HepG2 (cell line): ENCODE measurements around the gene STX2. TPM values are rescaled to one million over a fixed set of nuclear protein-coding genes. Genes with fewer than 3 reads are reported as not detected.

Experiments
- ATAC-seq: fragments of 200-7000 bp; cut with Tn5 transposase; 3 replicates; pipeline ENCODE4 v1.9.1; 2020; ENCODE audit warnings: mild to moderate bottlenecking, moderate library complexity
- BruUV-seq: library from RNA; stranded (reverse); fragments of 400-500 nt; replicated peaks from 2 replicates; lab custom pipeline; 2021; lab: Mats Ljungman, UMichigan
- CTCF ChIA-PET: fragments of 300-600 bp; formaldehyde crosslinking; extraction: SDS; loops from one replicate; lab custom pipeline; 2021; ENCODE audit warnings: low total read pairs, inconsistent platforms, low intra/inter-chr PET ratio; lab: Yijun Ruan, JAX
- POLR2A ChIA-PET: fragments of 350-600 bp; sonication (Branson Sonifier 250); formaldehyde crosslinking; loops from one replicate; lab custom pipeline; 2020; ENCODE audit warnings: antibody characterized with exemption, inconsistent platforms; lab: Yijun Ruan, JAX
- DNase-seq: peaks from one replicate; pipeline ENCODE4 v3.0.0-alpha.2; 2015; ENCODE audit warnings: low spot score
- FAIRE-seq: peaks from 3 replicates; lab custom pipeline; 2011; peaks lifted over from hg19 to GRCh38; lab: Jason Lieb, UNC
- H2AFZ ChIP-seq: one replicate; pipeline ENCODE4 v1.6.1; 2011; ENCODE audit warnings: low read length, inconsistent platforms
- H3K27ac ChIP-seq: fragments of 300-600 bp; 3 replicates; pipeline ENCODE4 v1.8.0; 2011; ENCODE audit warnings: mixed run types, mild to moderate bottlenecking, mixed read lengths, low read length, inconsistent platforms; ENCODE audit not compliant: insufficient read depth; ENCODE audit errors: extremely low read length
- H3K27me3 ChIP-seq, 2 experiments: fragments of 200-600 bp in 1 of 2; 2 replicates in 1 of 2; 3 replicates in 1 of 2; pipeline versions ENCODE4 v1.6.0 to v1.8.0; 2011; ENCODE audit warnings: low read length in 2 of 2, mild to moderate bottlenecking in 2 of 2, moderate library complexity in 2 of 2, inconsistent platforms in 1 of 2; ENCODE audit not compliant: insufficient read depth in 2 of 2, control insufficient read depth in 1 of 2
- H3K36me3 ChIP-seq, 2 experiments: fragments of 200-600 bp in 1 of 2; replicated peaks in 1 of 2; 2 replicates in 1 of 2; 3 replicates in 1 of 2; pipeline versions ENCODE4 v1.5.1 to v1.8.0; 2011; ENCODE audit warnings: low read length in 2 of 2, inconsistent platforms in 1 of 2; ENCODE audit not compliant: insufficient read depth in 2 of 2, control insufficient read depth in 1 of 2
- H3K4me1 ChIP-seq: 2 replicates; pipeline ENCODE4 v1.5.1; 2012; ENCODE audit warnings: low read length, inconsistent platforms; ENCODE audit not compliant: insufficient read depth
- H3K4me2 ChIP-seq: 2 replicates; pipeline ENCODE4 v1.6.0; 2011; ENCODE audit warnings: low read depth, low read length, inconsistent platforms
- H3K4me3 ChIP-seq, 3 experiments: fragments of 200-600 bp in 1 of 3; sonication (generic), shearing (Covaris generic) in 1 of 3; replicated peaks in 1 of 3; 2 replicates each; pipeline ENCODE4 v1.5.1; 2011 to 2016; ENCODE audit warnings: low read length in 3 of 3, inconsistent platforms in 2 of 3, low read depth in 2 of 3, mild to moderate bottlenecking in 2 of 3, control low read depth in 1 of 3, mixed read lengths in 1 of 3; ENCODE audit not compliant: insufficient read depth in 1 of 3
- H3K79me2 ChIP-seq: one replicate; pipeline ENCODE4 v1.6.1; 2011; ENCODE audit warnings: low read length, inconsistent platforms; ENCODE audit not compliant: insufficient read depth
- H3K9ac ChIP-seq: 2 replicates; pipeline ENCODE4 v1.6.0; 2011; ENCODE audit warnings: mild to moderate bottlenecking, low read depth, low read length, inconsistent platforms; ENCODE audit not compliant: insufficient read depth
- H3K9me3 ChIP-seq: 2 replicates; pipeline ENCODE4 v1.5.1; 2012; ENCODE audit warnings: mild to moderate bottlenecking, low read length
- H4K20me1 ChIP-seq: 2 replicates; pipeline ENCODE4 v1.6.0; 2011; ENCODE audit warnings: inconsistent platforms, mild to moderate bottlenecking, low read length, moderate library complexity; ENCODE audit not compliant: insufficient read depth
- ATRX ChIP-seq: sonication (generic); formaldehyde crosslinking; IDR thresholded peaks from 2 replicates; pipeline ENCODE4 v1.4.0; 2020; ENCODE audit warnings: missing genetic modification reagents, borderline replicate concordance
- ELF3 ChIP-seq: IDR thresholded peaks from 2 replicates; pipeline ENCODE4 v1.6.1; 2016; ENCODE audit warnings: missing genetic modification reagents, missing compliant biosample characterization
- NCOA2 ChIP-seq: sonication (generic); formaldehyde crosslinking; IDR thresholded peaks from 2 replicates; pipeline ENCODE4 v1.8.0; 2022; ENCODE audit warnings: inconsistent platforms
- SNAPC2 ChIP-seq: sonication (generic); formaldehyde crosslinking; IDR thresholded peaks from 2 replicates; pipeline ENCODE4 v1.8.1; 2022; ENCODE audit warnings: mild to moderate bottlenecking, missing genetic modification reagents
- TBP ChIP-seq: sonication (generic); formaldehyde crosslinking; IDR thresholded peaks from 2 replicates; pipeline ENCODE4 v1.5.0; 2020; ENCODE audit warnings: missing genetic modification reagents
- ZNF224 ChIP-seq: sonication (generic); formaldehyde crosslinking; IDR thresholded peaks from 2 replicates; pipeline ENCODE4 v1.5.0; 2020; ENCODE audit warnings: mild to moderate bottlenecking, missing genetic modification reagents
- WGBS: methylation state at CpG from one replicate; pipeline ENCODE4 v1.1.6; 2017; ENCODE audit warnings: low lambda C conversion rate; 5-methylcytosine and 5-hydroxymethylcytosine counted together
- in situ Hi-C: cut with HindIII; loops from 2 replicates; pipeline ENCODE4 v1.10.0; 2017; ENCODE audit warnings: low pct_unique_long_range_greater_than_20kb; ENCODE audit not compliant: extremely low pct_ligation_motif_present
- intact Hi-C: fragments of 100-400 bp; cut with micrococcal nuclease; formaldehyde crosslinking; loops from one replicate; pipeline ENCODE4 v1.10.0; 2022; ENCODE audit not compliant: unreplicated experiment
- polyA plus RNA-seq, 8 experiments: library from polyadenylated mRNA; depleted of rRNA in 3 of 8; stranded (reverse) in 7 of 8; unstranded in 1 of 8; fragments of >200 nt; fragmentation: Illumina TruSeq in 4 of 8; extraction: Trizol in 4 of 8; gene quantifications; 2 replicates each; pipeline versions ENCODE4 v1.2.1 to v1.2.3, GENCODE V29; 2011 to 2016; ENCODE audit warnings: low read depth in 4 of 8, missing spikeins in 1 of 8, mixed read lengths in 1 of 8; ENCODE audit not compliant: insufficient read depth in 1 of 8
- total RNA-seq, 5 experiments: library from RNA; depleted of rRNA; stranded (reverse); fragments of >200 nt; fragmentation: Illumina TruSeq; extraction: Trizol; gene quantifications; 2 replicates each; pipeline ENCODE4 v1.2.3, GENCODE V29; 2016; ENCODE audit warnings: low read depth in 1 of 5
- TF ChIP-seq, protein P1 (sequence below): sonication (generic); formaldehyde crosslinking; IDR thresholded peaks from 2 replicates; pipeline ENCODE4 v1.4.0; 2020; ENCODE audit warnings: missing genetic modification reagents
- TF ChIP-seq, protein P2 (sequence below): sonication (generic); formaldehyde crosslinking; IDR thresholded peaks from 2 replicates; pipeline ENCODE4 v1.5.0; 2020; ENCODE audit warnings: mild to moderate bottlenecking, missing genetic modification reagents
- TF ChIP-seq, protein P3 (sequence below): sonication (generic); formaldehyde crosslinking; IDR thresholded peaks from 2 replicates; pipeline ENCODE4 v1.5.0; 2020; ENCODE audit warnings: missing genetic modification reagents
- TF ChIP-seq, protein P4 (sequence below): IDR thresholded peaks from 2 replicates; pipeline ENCODE4 v1.6.1; 2016; ENCODE audit warnings: mild to moderate bottlenecking, missing biosample characterization, missing genetic modification reagents
- TF ChIP-seq, protein P5 (sequence below): sonication (generic); formaldehyde crosslinking; IDR thresholded peaks from 2 replicates; pipeline ENCODE4 v1.8.1; 2023; ENCODE audit warnings: mild to moderate bottlenecking, missing genetic modification reagents, borderline replicate concordance
- TF ChIP-seq, protein P6 (sequence below): sonication (generic); formaldehyde crosslinking; conservative IDR thresholded peaks from 2 replicates; pipeline ENCODE4 v1.4.0; 2020; ENCODE audit warnings: mild to moderate bottlenecking, missing genetic modification reagents, moderate library complexity
- TF ChIP-seq, protein P7 (sequence below): sonication (generic); formaldehyde crosslinking; IDR thresholded peaks from 2 replicates; pipeline ENCODE4 v1.5.0; 2020; ENCODE audit warnings: missing genetic modification reagents

Gene STX2
- total and polyA plus RNA-seq, 2 of the 13 experiments (the other 11 are each of a cell fraction or from before 2014, with no cell fraction given), result 13.4 to 25.1 TPM

DNA sequence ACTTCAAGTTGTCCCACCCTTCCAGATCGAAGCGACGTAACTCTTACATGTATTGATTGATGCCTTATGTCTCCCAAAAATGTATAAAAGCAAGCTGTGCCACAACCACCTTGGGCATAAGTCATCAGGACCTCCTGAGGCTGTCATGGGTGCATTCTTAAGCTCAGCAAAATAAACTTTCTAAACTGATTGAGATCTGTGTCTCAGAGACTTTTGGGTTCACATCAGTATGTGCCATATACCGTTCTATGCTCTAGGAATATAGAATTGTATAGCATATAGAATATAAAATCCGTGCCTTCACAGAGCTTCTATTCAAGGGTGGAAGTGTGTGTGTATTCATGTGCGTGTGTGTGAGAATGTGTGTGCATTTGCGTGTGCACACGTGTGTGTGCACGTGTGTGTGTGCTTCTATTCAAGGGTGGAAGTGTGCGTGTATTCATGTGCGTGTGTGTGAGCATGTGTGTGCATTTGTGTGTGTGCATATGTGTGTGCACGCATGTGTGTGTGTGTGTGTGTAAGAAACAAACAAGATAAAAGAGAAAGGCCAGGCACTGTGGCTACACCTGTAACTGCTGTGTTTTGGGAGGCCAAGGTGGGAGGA lies 11.5 kb upstream of the STX2 start:
- Histone ChIP-seq H3K27ac (peak overlapping the region; percentile 61), H3K27me3 (no peaks in the 10 kb centered on the region)
- FAIRE-seq, result no peak
- TF ChIP-seq, protein P1, sequence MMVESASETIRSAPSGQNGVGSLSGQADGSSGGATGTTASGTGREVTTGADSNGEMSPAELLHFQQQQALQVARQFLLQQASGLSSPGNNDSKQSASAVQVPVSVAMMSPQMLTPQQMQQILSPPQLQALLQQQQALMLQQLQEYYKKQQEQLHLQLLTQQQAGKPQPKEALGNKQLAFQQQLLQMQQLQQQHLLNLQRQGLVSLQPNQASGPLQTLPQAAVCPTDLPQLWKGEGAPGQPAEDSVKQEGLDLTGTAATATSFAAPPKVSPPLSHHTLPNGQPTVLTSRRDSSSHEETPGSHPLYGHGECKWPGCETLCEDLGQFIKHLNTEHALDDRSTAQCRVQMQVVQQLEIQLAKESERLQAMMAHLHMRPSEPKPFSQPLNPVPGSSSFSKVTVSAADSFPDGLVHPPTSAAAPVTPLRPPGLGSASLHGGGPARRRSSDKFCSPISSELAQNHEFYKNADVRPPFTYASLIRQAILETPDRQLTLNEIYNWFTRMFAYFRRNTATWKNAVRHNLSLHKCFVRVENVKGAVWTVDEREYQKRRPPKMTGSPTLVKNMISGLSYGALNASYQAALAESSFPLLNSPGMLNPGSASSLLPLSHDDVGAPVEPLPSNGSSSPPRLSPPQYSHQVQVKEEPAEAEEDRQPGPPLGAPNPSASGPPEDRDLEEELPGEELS (CRISPR knock-in tag), result no peak
- TF ChIP-seq ELF3 (CRISPR knock-in tag) (no peak), ATRX (CRISPR knock-in tag) (no peak), NCOA2 (CRISPR knock-in tag) (no peak), SNAPC2 (CRISPR knock-in tag) (peak; percentile 92; the same call in 1 of the 2 replicates), TBP (no peak), ZNF224 (CRISPR knock-in tag) (no peak)
- TF ChIP-seq, protein P2, sequence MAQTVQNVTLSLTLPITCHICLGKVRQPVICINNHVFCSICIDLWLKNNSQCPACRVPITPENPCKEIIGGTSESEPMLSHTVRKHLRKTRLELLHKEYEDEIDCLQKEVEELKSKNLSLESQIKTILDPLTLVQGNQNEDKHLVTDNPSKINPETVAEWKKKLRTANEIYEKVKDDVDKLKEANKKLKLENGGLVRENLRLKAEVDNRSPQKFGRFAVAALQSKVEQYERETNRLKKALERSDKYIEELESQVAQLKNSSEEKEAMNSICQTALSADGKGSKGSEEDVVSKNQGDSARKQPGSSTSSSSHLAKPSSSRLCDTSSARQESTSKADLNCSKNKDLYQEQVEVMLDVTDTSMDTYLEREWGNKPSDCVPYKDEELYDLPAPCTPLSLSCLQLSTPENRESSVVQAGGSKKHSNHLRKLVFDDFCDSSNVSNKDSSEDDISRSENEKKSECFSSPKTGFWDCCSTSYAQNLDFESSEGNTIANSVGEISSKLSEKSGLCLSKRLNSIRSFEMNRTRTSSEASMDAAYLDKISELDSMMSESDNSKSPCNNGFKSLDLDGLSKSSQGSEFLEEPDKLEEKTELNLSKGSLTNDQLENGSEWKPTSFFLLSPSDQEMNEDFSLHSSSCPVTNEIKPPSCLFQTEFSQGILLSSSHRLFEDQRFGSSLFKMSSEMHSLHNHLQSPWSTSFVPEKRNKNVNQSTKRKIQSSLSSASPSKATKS (CRISPR knock-in tag), result no peak
- TF ChIP-seq, protein P3, sequence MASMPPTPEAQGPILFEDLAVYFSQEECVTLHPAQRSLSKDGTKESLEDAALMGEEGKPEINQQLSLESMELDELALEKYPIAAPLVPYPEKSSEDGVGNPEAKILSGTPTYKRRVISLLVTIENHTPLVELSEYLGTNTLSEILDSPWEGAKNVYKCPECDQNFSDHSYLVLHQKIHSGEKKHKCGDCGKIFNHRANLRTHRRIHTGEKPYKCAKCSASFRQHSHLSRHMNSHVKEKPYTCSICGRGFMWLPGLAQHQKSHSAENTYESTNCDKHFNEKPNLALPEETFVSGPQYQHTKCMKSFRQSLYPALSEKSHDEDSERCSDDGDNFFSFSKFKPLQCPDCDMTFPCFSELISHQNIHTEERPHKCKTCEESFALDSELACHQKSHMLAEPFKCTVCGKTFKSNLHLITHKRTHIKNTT (CRISPR knock-in tag), result no peak
- TF ChIP-seq, protein P4, sequence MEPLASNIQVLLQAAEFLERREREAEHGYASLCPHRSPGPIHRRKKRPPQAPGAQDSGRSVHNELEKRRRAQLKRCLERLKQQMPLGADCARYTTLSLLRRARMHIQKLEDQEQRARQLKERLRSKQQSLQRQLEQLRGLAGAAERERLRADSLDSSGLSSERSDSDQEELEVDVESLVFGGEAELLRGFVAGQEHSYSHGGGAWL (CRISPR knock-in tag), result no peak
- TF ChIP-seq, protein P5, sequence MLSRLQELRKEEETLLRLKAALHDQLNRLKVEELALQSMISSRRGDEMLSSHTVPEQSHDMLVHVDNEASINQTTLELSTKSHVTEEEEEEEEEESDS, result 0 out of 2 replicates have a peak, but pooled peaks have one; percentile 46
- TF ChIP-seq, protein P6, sequence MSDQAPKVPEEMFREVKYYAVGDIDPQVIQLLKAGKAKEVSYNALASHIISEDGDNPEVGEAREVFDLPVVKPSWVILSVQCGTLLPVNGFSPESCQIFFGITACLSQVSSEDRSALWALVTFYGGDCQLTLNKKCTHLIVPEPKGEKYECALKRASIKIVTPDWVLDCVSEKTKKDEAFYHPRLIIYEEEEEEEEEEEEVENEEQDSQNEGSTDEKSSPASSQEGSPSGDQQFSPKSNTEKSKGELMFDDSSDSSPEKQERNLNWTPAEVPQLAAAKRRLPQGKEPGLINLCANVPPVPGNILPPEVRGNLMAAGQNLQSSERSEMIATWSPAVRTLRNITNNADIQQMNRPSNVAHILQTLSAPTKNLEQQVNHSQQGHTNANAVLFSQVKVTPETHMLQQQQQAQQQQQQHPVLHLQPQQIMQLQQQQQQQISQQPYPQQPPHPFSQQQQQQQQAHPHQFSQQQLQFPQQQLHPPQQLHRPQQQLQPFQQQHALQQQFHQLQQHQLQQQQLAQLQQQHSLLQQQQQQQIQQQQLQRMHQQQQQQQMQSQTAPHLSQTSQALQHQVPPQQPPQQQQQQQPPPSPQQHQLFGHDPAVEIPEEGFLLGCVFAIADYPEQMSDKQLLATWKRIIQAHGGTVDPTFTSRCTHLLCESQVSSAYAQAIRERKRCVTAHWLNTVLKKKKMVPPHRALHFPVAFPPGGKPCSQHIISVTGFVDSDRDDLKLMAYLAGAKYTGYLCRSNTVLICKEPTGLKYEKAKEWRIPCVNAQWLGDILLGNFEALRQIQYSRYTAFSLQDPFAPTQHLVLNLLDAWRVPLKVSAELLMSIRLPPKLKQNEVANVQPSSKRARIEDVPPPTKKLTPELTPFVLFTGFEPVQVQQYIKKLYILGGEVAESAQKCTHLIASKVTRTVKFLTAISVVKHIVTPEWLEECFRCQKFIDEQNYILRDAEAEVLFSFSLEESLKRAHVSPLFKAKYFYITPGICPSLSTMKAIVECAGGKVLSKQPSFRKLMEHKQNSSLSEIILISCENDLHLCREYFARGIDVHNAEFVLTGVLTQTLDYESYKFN (CRISPR knock-in tag), result 0 out of 2 replicates have a peak, but pooled peaks have one; percentile 10
- TF ChIP-seq, protein P7, sequence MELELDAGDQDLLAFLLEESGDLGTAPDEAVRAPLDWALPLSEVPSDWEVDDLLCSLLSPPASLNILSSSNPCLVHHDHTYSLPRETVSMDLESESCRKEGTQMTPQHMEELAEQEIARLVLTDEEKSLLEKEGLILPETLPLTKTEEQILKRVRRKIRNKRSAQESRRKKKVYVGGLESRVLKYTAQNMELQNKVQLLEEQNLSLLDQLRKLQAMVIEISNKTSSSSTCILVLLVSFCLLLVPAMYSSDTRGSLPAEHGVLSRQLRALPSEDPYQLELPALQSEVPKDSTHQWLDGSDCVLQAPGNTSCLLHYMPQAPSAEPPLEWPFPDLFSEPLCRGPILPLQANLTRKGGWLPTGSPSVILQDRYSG (CRISPR knock-in tag), result no peak

More for the DNA sequence above, 11.5 kb upstream of the STX2 start:
- H3K4me3 ChIP-seq, result no peak overlapping the region; a peak in 1 of 6 replicates
- no TSS peak for BruUV-seq
- no peaks in the 10 kb centered on the region for H3K79me2 ChIP-seq
- CTCF ChIA-PET, result no interaction called here
- POLR2A ChIA-PET, result interaction anchor here (1.7 kb wide), 1 partner anchor 20 kb away, joined by 8 read pairs; no protein-coding TSS in a partner anchor
- no peaks in the 10 kb centered on the region for H3K36me3 ChIP-seq
- peaks cover 69% of the 10 kb centered on the region for H3K4me1 ChIP-seq
- H4K20me1 ChIP-seq, result no peaks in the 10 kb centered on the region
- no peak overlapping the region for H3K9ac ChIP-seq
- no peaks in the 10 kb centered on the region for H3K9me3 ChIP-seq
- DNase-seq, result no peak
- H2AFZ ChIP-seq, result no peak overlapping the region
- H3K4me2 ChIP-seq, result peak overlapping the region; percentile 34
- ATAC-seq, result no peak
- in situ Hi-C loops (no loop called here), intact Hi-C loops (loop anchor here (1.0 kb wide), 1 partner anchor 13 kb away; no protein-coding TSS in a partner anchor)
- 49% methylated on average over 12 of the region's 12 CpGs for WGBS
